HUES48 (cell line): ENCODE results near the gene RPH3AL.

Experiments used
- H3K27ac ChIP-seq: one replicate; pipeline ENCODE4 v1.7.0; 2013; ENCODE audit warnings: low read depth, low read length, inconsistent platforms
- H3K27me3 ChIP-seq: 2 replicates; pipeline ENCODE4 v1.6.1; 2013; ENCODE audit warnings: mild to moderate bottlenecking, low read length; ENCODE audit not compliant: control insufficient read depth, insufficient read depth
- H3K36me3 ChIP-seq: 2 replicates; pipeline ENCODE4 v1.6.1; 2013; ENCODE audit warnings: low read length; ENCODE audit not compliant: control insufficient read depth, insufficient read depth
- H3K4me1 ChIP-seq: 2 replicates; pipeline ENCODE4 v1.6.1; 2013; ENCODE audit warnings: mild to moderate bottlenecking, low read length; ENCODE audit not compliant: control insufficient read depth, insufficient read depth
- H3K4me3 ChIP-seq: 2 replicates; pipeline ENCODE4 v1.5.1; 2013; ENCODE audit warnings: mild to moderate bottlenecking, low read depth, low read length
- H3K9ac ChIP-seq: 2 replicates; pipeline ENCODE4 v1.6.1; 2013; ENCODE audit warnings: mild to moderate bottlenecking, low read depth, low read length, moderate library complexity
- H3K9me3 ChIP-seq: 2 replicates; pipeline ENCODE4 v1.6.1; 2013; ENCODE audit warnings: low read length; ENCODE audit not compliant: control insufficient read depth, insufficient read depth

Gene RPH3AL

DNA sequence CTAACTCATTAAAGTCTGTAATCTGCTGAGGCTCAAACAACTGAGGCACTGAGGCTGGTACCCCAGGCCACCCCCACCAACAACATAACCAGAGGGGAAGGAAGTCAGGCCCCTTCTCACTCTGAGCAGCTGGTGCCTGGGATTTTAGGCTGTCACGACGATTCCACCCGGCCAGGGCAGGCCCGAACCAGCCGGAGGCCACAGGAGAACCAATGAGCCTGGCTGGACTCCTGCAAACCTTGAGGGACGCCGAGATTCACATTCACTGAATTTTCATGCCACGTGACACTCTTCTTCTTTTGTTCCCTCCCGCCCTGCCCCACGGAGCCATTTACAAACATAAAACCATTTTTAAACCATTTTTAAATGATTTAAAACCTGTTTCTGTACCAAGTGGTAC, 48.1 kb downstream of the RPH3AL start:
- no peaks in the 10 kb centered on the region for H3K27me3 ChIP-seq
- no peak overlapping the region for H3K4me3 ChIP-seq
- H3K4me1 ChIP-seq: peaks cover 4% of the 10 kb centered on the region
- no peaks in the 10 kb centered on the region for H3K9me3 ChIP-seq
- no peaks in the 10 kb centered on the region for H3K36me3 ChIP-seq
- H3K9ac ChIP-seq: no peak overlapping the region
- no peak overlapping the region for H3K27ac ChIP-seq

- Histone ChIP-seq H3K9ac (no peak overlapping the region), H3K4me1 (peaks cover 4% of the 10 kb centered on the region), H3K27me3 (no peaks in the 10 kb centered on the region), H3K36me3 (no peaks in the 10 kb centered on the region), H3K27ac (no peak overlapping the region), H3K9me3 (no peaks in the 10 kb centered on the region), H3K4me3 (no peak overlapping the region)
Measured at GRCh38 chr17:303168-303567, 49.4 kb downstream of the RPH3AL start.

- Histone ChIP-seq H3K27me3 (no peaks in the 10 kb centered on the region), H3K9me3 (no peaks in the 10 kb centered on the region), H3K4me1 (peaks cover 4% of the 10 kb centered on the region), H3K36me3 (no peaks in the 10 kb centered on the region), H3K27ac (no peak overlapping the region), H3K4me3 (no peak overlapping the region), H3K9ac (no peak overlapping the region)
Measured at GRCh38 chr17:302300-302698, 50.3 kb downstream of the RPH3AL start.

- Histone ChIP-seq H3K9ac (no peak overlapping the region), H3K9me3 (no peaks in the 10 kb centered on the region), H3K27me3 (no peaks in the 10 kb centered on the region), H3K4me3 (no peak overlapping the region), H3K27ac (no peak overlapping the region), H3K4me1 (peaks cover 4% of the 10 kb centered on the region), H3K36me3 (no peaks in the 10 kb centered on the region)
Measured at GRCh38 chr17:301681-302299, 50.8 kb downstream of the RPH3AL start.

GRCh38 chr17:300881-301280, 51.7 kb downstream of the RPH3AL start:
- H3K9ac ChIP-seq: no peak overlapping the region
- H3K36me3 ChIP-seq: no peaks in the 10 kb centered on the region
- peaks cover 4% of the 10 kb centered on the region for H3K4me1 ChIP-seq
- no peak overlapping the region for H3K4me3 ChIP-seq
- no peak overlapping the region for H3K27ac ChIP-seq
- H3K27me3 ChIP-seq: no peaks in the 10 kb centered on the region
- no peaks in the 10 kb centered on the region for H3K9me3 ChIP-seq

DNA sequence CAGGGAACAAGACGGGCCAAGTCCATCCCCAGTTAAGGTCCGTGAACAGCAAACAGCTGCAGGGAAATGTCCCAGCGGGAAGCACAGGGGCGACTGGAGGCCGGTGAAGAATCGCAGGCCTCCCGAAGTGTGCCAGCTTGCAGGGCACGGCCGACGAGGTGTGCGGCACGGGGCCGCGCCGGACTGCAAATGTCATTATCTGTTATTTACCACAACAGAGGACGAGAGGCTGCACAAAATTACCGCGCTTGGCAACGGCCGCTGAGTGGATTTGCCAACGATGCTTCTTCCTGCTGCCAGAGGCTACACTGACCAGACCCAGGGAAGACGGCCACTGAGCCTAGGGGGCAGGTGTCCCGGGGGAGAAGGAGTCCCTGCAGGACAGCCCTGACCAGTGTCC, 53.1 kb downstream of the RPH3AL start:
- no peak overlapping the region for H3K4me3 ChIP-seq
- no peak overlapping the region for H3K27ac ChIP-seq
- H3K4me1 ChIP-seq: peaks cover 4% of the 10 kb centered on the region
- no peak overlapping the region for H3K9ac ChIP-seq
- no peaks in the 10 kb centered on the region for H3K36me3 ChIP-seq
- H3K27me3 ChIP-seq: no peaks in the 10 kb centered on the region
- H3K9me3 ChIP-seq: no peaks in the 10 kb centered on the region

- Histone ChIP-seq H3K27me3 (no peaks in the 10 kb centered on the region), H3K36me3 (no peaks in the 10 kb centered on the region), H3K4me3 (no peak overlapping the region), H3K27ac (no peak overlapping the region), H3K9ac (no peak overlapping the region), H3K4me1 (no peaks in the 10 kb centered on the region; the same call in 1 of the 2 replicates), H3K9me3 (no peaks in the 10 kb centered on the region)
Measured at GRCh38 chr17:298791-299450, 53.7 kb downstream of the RPH3AL start.

DNA sequence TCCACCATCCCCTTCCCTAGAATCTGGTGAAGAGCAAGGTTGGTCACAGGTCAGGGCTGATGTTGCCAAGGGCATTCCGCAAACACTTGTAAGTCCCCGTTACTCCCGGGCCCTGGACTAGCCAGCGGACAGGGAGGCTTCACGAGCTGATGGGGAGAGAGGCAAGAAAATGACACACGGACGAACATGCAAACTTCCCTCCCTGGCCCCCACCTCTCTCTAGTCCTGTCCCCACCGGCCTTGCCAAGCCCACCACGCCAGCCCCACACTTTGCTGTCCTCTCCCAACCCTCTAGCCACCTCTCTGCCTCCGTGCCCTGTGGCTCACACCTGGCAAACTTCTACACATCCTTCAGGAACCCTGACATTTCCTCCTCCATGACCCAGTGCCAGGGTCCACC, 54.8 kb downstream of the RPH3AL start:
- H3K4me1 ChIP-seq: no peaks in the 10 kb centered on the region

GRCh38 chr17:296906-297690, 55.5 kb downstream of the RPH3AL start:
- no peaks in the 10 kb centered on the region for H3K9me3 ChIP-seq
- no peaks in the 10 kb centered on the region for H3K36me3 ChIP-seq
- H3K4me3 ChIP-seq: no peak overlapping the region
- no peaks in the 10 kb centered on the region for H3K4me1 ChIP-seq
- H3K27me3 ChIP-seq: no peaks in the 10 kb centered on the region
- no peak overlapping the region for H3K9ac ChIP-seq
- H3K27ac ChIP-seq: no peak overlapping the region

More for the DNA sequence above, 54.8 kb downstream of the RPH3AL start:
- Histone ChIP-seq H3K4me3 (no peak overlapping the region), H3K27me3 (no peaks in the 10 kb centered on the region), H3K9ac (no peak overlapping the region), H3K9me3 (no peaks in the 10 kb centered on the region), H3K36me3 (no peaks in the 10 kb centered on the region), H3K27ac (no peak overlapping the region)

- H3K4me1 ChIP-seq: no peaks in the 10 kb centered on the region
- H3K27ac ChIP-seq: no peak overlapping the region
- H3K9ac ChIP-seq: no peak overlapping the region
Measured at GRCh38 chr17:296379-296778, 56.2 kb downstream of the RPH3AL start.

More at GRCh38 chr17:296379-296778, 56.2 kb downstream of the RPH3AL start:
- Histone ChIP-seq H3K4me3 (no peak overlapping the region), H3K36me3 (no peaks in the 10 kb centered on the region), H3K9me3 (no peaks in the 10 kb centered on the region), H3K27me3 (no peaks in the 10 kb centered on the region)
